Ovary (tissue), 3 donors: ENCODE measurements around the gene MAST2.
"Not testable (repeated sequence)": the region's sequence is repeated elsewhere in the genome, so short reads cannot be mapped to it uniquely, and the experiment has no call there.

Source experiments
- CTCF ChIP-seq, 3 donors: fragments of 450-650 bp in 2 of 3; fragments of 200-600 bp in 1 of 3; IDR thresholded peaks; one replicate each; pipeline versions ENCODE4 v1.5.1 to v1.8.0; 2016 to 2022; ENCODE audit warnings: antibody characterized with exemption in 3 of 3, mild to moderate bottlenecking in 1 of 3
- POLR2A ChIP-seq: fragments of 450-650 bp; IDR thresholded peaks from one replicate; pipeline ENCODE4 v1.6.1; 2017; ENCODE audit warnings: antibody characterized with exemption, mild to moderate bottlenecking, moderate library complexity
- donor health status: DM: no; HTN: no; CAD: no.

- not testable (repeated sequence) for TF ChIP-seq CTCF (IDR thresholded peaks at IDR 0.05); POLR2A
Measured at GRCh38 chr1:45932205-45932604, 128.8 kb downstream of the MAST2 start.
